ENCODE results near the gene KDM6B. TPM values are rescaled to one million over a fixed set of nuclear protein-coding genes. Genes with fewer than 3 reads are reported as not detected.

Gene KDM6B
- total RNA-seq, 1 experiment from 2014 or later: 19.9 TPM

GRCh38 chr17:7822126-7822525 lies 11.9 kb upstream of the KDM6B start:
- ChIA-PET POLR2A (no interaction called here), CTCF (no interaction called here)
- Histone ChIP-seq H3K27me3 (ENCODE audit: control insufficient read depth, insufficient read depth, low read length) (no peaks in the 10 kb centered on the region), H3K36me3 (ENCODE audit: control insufficient read depth, insufficient read depth, low read length) (no peaks in the 10 kb centered on the region), H3K9me3 (ENCODE audit: control insufficient read depth, insufficient read depth, low read depth, low read length) (no peaks in the 10 kb centered on the region), H3K4me1 (ENCODE audit: control insufficient read depth, insufficient read depth, low read length) (no peaks in the 10 kb centered on the region), H3K4me3 (ENCODE audit: low read depth in 2 of 2, low read length in 2 of 2) (no peak overlapping the region), H3K27ac (ENCODE audit: low read length) (no peak overlapping the region)
- no peak for DNase-seq (ENCODE audit: low read depth, low spot score)
- ATAC-seq: no peak
- in situ Hi-C loops (cut with HindIII; ENCODE audit: low pct_unique_long_range_greater_than_20kb, low sequenced_read_pairs): no loop called here
- TF ChIP-seq POLR2AphosphoS5 (IDR thresholded peaks at IDR 0.05; ENCODE audit: low read depth, low read length) (no peak), TCF7L2 (IDR thresholded peaks at IDR 0.05; ENCODE audit: low read depth, low read length) (no peak), REST (IDR thresholded peaks at IDR 0.05; ENCODE audit: insufficient read depth in 1 of 2, low read depth in 2 of 2, low read length in 1 of 2) (no peak), SIN3A (IDR thresholded peaks at IDR 0.05; ENCODE audit: borderline replicate concordance, insufficient read depth, low read depth, low read length) (no peak)
- TF ChIP-seq, protein P1, sequence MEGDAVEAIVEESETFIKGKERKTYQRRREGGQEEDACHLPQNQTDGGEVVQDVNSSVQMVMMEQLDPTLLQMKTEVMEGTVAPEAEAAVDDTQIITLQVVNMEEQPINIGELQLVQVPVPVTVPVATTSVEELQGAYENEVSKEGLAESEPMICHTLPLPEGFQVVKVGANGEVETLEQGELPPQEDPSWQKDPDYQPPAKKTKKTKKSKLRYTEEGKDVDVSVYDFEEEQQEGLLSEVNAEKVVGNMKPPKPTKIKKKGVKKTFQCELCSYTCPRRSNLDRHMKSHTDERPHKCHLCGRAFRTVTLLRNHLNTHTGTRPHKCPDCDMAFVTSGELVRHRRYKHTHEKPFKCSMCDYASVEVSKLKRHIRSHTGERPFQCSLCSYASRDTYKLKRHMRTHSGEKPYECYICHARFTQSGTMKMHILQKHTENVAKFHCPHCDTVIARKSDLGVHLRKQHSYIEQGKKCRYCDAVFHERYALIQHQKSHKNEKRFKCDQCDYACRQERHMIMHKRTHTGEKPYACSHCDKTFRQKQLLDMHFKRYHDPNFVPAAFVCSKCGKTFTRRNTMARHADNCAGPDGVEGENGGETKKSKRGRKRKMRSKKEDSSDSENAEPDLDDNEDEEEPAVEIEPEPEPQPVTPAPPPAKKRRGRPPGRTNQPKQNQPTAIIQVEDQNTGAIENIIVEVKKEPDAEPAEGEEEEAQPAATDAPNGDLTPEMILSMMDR (IDR thresholded peaks at IDR 0.05): no peak
- BruUV-seq (replicated peaks): no TSS peak
- intact Hi-C loops (cut with micrococcal nuclease; ENCODE audit: unreplicated experiment): no loop called here

- ChIA-PET POLR2A (no interaction called here), CTCF (no interaction called here)
- Histone ChIP-seq H3K9me3 (ENCODE audit: control insufficient read depth, insufficient read depth, low read depth, low read length) (no peaks in the 10 kb centered on the region), H3K36me3 (ENCODE audit: control insufficient read depth, insufficient read depth, low read length) (no peaks in the 10 kb centered on the region), H3K4me3 (ENCODE audit: low read depth in 2 of 2, low read length in 2 of 2) (no peak overlapping the region), H3K27ac (ENCODE audit: low read length) (no peak overlapping the region), H3K27me3 (ENCODE audit: control insufficient read depth, insufficient read depth, low read length) (no peaks in the 10 kb centered on the region), H3K4me1 (ENCODE audit: control insufficient read depth, insufficient read depth, low read length) (no peaks in the 10 kb centered on the region)
- ATAC-seq: no peak
- no TSS peak for BruUV-seq (replicated peaks)
- in situ Hi-C loops (cut with HindIII; ENCODE audit: low pct_unique_long_range_greater_than_20kb, low sequenced_read_pairs) (no loop called here), intact Hi-C loops (cut with micrococcal nuclease; ENCODE audit: unreplicated experiment) (no loop called here)
- DNase-seq (ENCODE audit: low read depth, low spot score): no peak
- TF ChIP-seq TCF7L2 (IDR thresholded peaks at IDR 0.05; ENCODE audit: low read depth, low read length): no peak
- TF ChIP-seq SIN3A (IDR thresholded peaks at IDR 0.05; ENCODE audit: borderline replicate concordance, insufficient read depth, low read depth, low read length): no peak
- TF ChIP-seq, protein P1 (IDR thresholded peaks at IDR 0.05): no peak
- TF ChIP-seq POLR2AphosphoS5 (IDR thresholded peaks at IDR 0.05; ENCODE audit: low read depth, low read length): no peak
- no peak for TF ChIP-seq REST (IDR thresholded peaks at IDR 0.05; ENCODE audit: insufficient read depth in 1 of 2, low read depth in 2 of 2, low read length in 1 of 2)
Observed at GRCh38 chr17:7823581-7824001, 10.4 kb upstream of the KDM6B start.

Measured in Panc1 (cell line).